Loucy (cell line): Measurements from ENCODE around the gene IL12RB2.

Experiments used
- EZH2phosphoT487 ChIP-seq: fragments of 200-600 bp; IDR thresholded peaks from 2 replicates; pipeline ENCODE4 v1.6.1; 2018; ENCODE audit warnings: antibody characterized with exemption, mild to moderate bottlenecking, moderate library complexity, borderline replicate concordance
- TF ChIP-seq, protein P1 (sequence below): fragments of 200-600 bp; sonication (generic); conservative IDR thresholded peaks from 2 replicates; pipeline ENCODE4 v1.5.1; 2014; ENCODE audit warnings: mild to moderate bottlenecking, antibody characterized with exemption, low read length

DNA sequence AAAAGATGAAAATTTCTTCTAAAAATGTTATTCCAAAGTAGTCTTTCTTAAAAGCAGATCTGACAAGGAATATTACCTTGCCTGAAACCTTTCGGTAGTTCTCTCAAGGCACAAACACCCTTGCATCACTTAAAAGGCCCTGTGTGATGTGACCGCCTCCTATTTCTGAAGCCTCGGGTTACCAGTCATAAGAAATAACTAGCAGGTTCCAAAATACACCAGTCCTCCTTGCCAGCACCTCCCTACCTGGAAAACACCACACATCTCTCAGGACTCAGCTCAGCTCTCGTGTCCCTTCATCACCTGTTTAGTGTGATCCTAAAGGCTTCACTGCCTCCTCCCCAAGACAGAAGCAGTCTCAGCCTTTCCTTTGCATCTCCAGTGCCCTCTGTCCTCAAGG lies 86.9 kb downstream of the IL12RB2 start:
- TF ChIP-seq, protein P1, sequence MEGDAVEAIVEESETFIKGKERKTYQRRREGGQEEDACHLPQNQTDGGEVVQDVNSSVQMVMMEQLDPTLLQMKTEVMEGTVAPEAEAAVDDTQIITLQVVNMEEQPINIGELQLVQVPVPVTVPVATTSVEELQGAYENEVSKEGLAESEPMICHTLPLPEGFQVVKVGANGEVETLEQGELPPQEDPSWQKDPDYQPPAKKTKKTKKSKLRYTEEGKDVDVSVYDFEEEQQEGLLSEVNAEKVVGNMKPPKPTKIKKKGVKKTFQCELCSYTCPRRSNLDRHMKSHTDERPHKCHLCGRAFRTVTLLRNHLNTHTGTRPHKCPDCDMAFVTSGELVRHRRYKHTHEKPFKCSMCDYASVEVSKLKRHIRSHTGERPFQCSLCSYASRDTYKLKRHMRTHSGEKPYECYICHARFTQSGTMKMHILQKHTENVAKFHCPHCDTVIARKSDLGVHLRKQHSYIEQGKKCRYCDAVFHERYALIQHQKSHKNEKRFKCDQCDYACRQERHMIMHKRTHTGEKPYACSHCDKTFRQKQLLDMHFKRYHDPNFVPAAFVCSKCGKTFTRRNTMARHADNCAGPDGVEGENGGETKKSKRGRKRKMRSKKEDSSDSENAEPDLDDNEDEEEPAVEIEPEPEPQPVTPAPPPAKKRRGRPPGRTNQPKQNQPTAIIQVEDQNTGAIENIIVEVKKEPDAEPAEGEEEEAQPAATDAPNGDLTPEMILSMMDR: no peak
- no peak for TF ChIP-seq EZH2phosphoT487
